KOPT-K1 (cell line): ENCODE results near the gene UNC45B.
A peak's percentile ranks its signal among the peaks of the same experiment; 100 is the strongest.
"Not testable (repeated sequence)": the region's sequence is repeated elsewhere in the genome, so short reads cannot be mapped to it uniquely, and the experiment has no call there.

ENCODE experiments used
- H3K27ac ChIP-seq: fragments of 200-600 bp; sonication (generic); 2 replicates; pipeline ENCODE4 v1.5.1; 2016; ENCODE audit warnings: antibody characterized with exemption, mild to moderate bottlenecking, low read depth, low read length; ENCODE audit not compliant: poor library complexity, severe bottlenecking
- H3K36me3 ChIP-seq: fragments of 200-600 bp; sonication (generic); 2 replicates; pipeline ENCODE4 v1.5.1; 2017; ENCODE audit warnings: antibody characterized with exemption, mild to moderate bottlenecking, low read length, moderate library complexity; ENCODE audit not compliant: insufficient read depth
- H3K9me3 ChIP-seq: fragments of 200-600 bp; sonication (generic); 2 replicates; pipeline ENCODE4 v1.5.1; 2017; ENCODE audit warnings: antibody characterized with exemption, low read length, mild to moderate bottlenecking; ENCODE audit not compliant: insufficient read depth, poor library complexity, severe bottlenecking

UNC45B gene

DNA sequence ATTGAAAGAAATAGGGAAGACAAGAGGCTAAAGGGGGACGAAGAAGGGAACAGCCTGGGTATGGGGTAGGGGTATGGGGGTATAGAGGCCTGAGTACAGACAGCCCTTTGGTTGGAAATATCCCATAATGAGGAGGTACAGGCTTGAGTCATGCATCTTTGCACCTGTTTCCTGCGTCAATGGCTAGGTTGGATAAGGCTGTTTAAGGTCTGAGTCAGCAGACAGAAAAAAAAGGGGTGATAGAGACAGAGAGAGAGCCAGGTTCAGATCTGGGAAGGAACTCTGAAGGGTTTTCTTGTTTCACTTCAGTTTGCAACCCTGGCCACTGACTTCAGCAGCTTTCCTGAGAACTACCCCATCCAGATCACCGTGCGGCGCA, 17.7 kb upstream of the UNC45B start:
- no peaks in the 10 kb centered on the region for H3K9me3 ChIP-seq
- no peak overlapping the region for H3K27ac ChIP-seq
- H3K36me3 ChIP-seq: peaks cover 59% of the 10 kb centered on the region

DNA sequence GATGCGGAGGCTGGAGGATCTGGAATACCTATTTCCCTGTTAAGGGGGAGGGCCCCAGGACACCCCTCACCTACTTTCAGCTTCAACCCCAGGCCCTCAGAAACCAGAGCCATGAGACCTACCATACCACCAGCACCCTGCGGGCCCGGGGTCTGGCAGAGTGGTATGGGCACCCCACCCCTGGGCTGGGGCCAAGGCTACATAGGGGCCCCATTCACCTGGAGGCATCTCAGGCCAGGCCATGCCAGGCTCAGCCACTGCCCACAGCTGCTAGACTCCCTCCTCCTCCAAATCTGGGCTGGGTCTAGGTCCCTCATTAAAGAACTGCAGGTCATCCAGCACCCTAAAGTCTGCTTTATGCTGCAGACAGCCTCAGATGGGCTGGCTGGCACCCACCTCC, 17.2 kb upstream of the UNC45B start:
- H3K27ac ChIP-seq: no peak overlapping the region
- H3K9me3 ChIP-seq: no peaks in the 10 kb centered on the region
- peaks cover 63% of the 10 kb centered on the region for H3K36me3 ChIP-seq

DNA sequence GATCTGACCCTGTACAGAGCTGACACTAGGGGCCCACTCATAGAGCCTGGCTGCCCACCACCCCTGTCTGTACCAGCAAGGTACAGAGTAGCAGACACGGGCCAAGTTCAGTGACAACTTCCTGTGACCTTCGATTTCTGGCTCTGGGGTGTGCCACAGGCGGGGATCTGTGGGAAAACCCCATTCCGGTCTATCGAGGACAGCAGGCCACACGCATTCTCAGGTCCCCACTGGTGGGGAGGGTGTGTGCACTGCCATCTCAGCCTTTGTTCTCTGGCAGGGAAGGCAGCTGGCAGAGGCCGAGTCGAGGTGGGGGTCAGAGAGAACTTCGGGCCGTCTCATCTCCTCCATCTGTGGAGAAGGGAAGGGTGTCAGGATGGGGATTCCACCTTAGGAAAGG, 15.5 kb upstream of the UNC45B start:
- Histone ChIP-seq H3K27ac (no peak overlapping the region), H3K36me3 (peaks cover 80% of the 10 kb centered on the region)

DNA sequence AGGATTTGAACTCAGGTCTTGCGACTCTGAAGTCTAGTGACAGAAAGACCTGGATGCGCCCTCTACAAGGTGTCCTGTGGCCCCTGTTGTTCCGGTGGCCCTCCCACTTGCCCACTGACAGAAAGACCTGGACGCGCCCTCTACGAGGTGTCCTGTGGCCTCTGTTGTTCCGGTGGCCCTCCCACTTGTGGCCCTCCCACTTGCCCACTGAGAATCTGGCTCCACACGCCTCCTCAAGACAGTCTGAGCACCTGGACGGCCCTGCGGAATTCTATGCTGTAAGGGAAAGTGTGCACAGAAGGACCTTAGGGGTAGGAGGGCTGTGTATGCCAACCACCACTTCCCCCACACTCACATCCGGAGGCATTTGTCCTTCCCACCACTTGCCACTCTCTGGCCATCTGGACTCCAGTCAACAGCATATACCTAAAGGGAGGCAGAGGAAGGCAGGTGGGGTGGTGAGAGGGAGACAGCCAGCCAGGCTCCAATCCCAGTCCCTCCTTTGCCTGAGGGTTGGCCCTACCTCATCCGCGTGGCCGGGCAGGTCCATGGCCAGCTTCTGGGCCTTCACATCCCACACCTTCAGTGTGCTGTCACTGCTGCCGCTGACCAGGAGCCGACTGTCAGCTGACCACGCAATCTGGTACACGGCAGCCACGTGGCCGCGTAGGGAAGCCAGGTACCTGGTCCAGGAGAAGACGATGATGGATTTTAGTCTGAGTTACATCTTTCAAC, 14.6 kb upstream of the UNC45B start:
- Histone ChIP-seq H3K27ac (no peak overlapping the region), H3K36me3 (peaks cover 89% of the 10 kb centered on the region), H3K9me3 (no peaks in the 10 kb centered on the region)

More for the DNA sequence above, 15.5 kb upstream of the UNC45B start:
- H3K9me3 ChIP-seq: no peaks in the 10 kb centered on the region

DNA sequence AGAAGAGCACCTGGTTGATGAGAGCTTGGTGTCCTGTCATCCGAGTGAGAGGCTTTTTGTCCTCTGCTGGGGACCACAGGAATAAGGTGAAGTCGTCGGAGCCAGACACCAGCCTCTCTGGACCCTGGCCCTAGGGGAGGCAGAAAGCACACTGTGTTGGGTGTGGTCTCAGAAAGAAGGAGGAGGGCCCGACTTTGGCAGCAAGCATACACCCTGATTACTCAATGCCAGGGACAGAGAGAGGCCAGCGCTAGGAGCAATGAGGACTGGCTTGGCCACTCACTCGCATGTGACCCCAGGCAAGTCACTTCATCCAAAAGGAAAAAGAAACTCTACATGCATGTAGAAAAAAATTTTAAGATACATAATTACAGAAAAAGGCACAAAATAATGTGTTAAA, 12.3 kb upstream of the UNC45B start:
- no peaks in the 10 kb centered on the region for H3K9me3 ChIP-seq
- H3K36me3 ChIP-seq: peaks cover 97% of the 10 kb centered on the region

DNA sequence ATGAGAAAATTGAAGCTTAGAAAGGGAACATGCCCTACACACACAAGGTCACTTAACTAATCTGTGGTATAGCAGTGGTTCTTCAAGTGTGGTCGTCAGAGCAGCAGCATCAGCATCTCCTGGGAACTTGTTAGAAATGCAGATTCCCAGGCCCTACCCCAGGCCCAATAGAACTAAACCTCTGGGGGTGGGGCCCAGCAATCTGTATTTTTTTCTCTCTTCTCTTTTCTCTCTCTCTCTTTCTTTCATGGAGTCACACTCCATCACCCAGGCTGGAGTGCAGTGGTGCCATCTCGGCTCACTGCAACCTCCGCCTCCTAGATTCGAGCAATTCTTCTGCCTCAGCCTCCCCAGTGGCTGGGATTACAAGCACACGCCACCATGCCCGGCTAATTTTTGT, 9.4 kb upstream of the UNC45B start:
- Histone ChIP-seq H3K27ac (no peak overlapping the region), H3K9me3 (no peaks in the 10 kb centered on the region), H3K36me3 (peaks cover 72% of the 10 kb centered on the region)

More for the DNA sequence above, 12.3 kb upstream of the UNC45B start:
- no peak overlapping the region for H3K27ac ChIP-seq

DNA sequence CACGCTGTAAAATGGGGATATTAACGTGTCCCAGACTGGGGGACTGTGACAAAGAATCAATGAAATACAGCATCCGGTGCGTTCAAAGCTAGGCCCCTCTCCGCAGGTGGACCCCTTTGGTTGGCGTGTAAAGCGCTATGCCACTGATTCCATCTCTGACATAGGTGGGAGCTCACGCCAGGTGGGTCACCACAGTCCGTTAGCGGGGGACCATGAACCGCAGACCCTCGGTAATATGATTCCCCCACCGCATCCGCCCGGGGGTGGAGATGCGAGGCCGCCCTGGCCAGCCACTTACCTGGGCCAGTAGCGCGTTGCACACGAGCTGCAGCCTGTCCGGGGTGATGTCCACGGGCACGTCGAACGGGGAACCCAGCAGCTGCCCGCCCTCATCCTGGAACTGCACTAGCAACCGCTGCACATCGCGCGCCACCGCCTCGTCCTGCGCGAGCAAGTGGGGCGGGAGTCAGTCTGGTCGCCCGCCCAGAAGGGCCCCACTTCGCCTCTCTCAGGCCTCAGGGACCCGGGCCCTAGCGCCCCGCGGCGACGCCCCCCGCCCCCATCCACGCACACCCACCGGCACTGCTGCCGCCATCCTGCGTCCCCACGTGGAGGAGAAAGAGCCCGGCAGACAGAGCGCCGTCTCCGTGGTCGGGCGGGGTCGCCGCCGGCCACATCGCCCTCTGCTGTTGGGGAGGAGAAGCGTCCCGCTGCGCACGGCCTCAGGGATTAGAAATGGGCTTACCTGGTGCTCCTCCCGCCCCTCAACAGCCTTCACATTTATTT, 5.7 kb upstream of the UNC45B start, which contains the start of gene NLE1:
TSS of gene NLE1 (minus strand) at position 623 of the 786 bp plus-strand sequence. CDS start at position 595, 28 bp downstream.
- H3K36me3 ChIP-seq: peaks cover 35% of the 10 kb centered on the region
- no peaks in the 10 kb centered on the region for H3K9me3 ChIP-seq
- peak within 1 kb of the TSS; percentile 80 for H3K27ac ChIP-seq

DNA sequence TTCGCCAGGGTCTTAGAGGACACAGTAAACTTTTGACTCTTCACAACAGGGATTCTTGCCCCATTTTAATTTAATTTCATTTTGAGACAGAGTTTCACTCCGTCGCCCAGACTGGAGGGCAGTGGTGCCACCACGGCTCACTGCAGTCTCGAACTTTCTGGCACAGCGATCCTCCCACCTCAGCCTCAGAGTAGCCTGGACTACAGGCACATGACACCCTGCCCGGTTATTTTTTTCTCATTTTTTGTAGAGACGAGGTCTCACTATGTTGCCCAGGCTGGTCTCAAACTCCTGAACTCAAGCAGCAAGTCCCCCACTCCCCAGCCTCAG, 5.2 kb upstream of the UNC45B start:
- Histone ChIP-seq H3K36me3 (peaks cover 30% of the 10 kb centered on the region), H3K27ac (no peak overlapping the region), H3K9me3 (no peaks in the 10 kb centered on the region)

DNA sequence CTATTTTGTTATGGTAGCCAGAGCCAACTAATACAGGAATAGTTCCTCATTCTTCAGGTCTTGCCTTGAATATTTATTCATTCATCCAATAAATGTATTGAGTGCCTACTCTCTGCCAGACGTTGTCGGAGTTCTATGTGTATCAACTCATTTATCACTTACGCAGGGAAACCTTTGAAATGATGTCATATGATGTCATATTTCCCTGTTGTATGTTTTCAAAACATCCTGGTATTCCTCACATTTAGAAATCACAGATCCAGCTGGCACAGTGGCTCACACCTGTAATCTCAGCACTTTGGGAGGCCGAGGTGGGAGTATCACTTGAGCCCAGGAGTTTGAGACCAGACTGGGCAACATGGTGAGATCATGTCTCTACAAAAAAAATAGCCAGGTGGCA, 2.8 kb upstream of the UNC45B start:
- H3K27ac ChIP-seq: no peak overlapping the region
- no peaks in the 10 kb centered on the region for H3K9me3 ChIP-seq
- peaks cover 6% of the 10 kb centered on the region for H3K36me3 ChIP-seq

DNA sequence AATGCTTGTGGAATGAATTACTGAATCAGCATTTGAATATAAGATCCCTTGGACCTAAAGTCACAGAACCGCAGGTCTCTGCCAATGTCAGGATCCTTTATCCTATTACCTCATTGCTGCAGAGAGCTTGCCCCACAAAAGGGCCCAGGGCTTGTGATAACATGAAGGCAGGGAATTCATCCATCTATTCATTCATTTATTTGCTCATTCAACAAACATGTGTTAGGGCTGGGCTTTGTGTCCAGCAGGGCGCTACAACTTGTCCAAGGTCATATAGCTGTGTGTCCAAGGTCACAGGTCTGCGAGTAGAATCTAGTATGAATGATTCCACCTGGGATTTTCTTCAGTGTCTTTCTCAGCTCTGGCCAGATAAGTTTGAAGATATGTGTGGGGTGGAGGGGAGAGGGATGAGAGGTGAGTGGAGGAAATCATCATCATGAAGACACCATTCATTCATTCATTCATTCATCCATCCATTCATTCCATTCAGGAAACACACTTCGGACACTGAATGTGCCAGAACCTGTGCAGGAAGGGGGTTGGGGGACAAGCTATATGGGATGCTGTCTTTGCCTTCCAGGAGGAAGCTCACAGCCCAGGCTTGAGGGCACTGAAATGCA, 1.3 kb upstream of the UNC45B start:
- Histone ChIP-seq H3K36me3 (no peaks in the 10 kb centered on the region), H3K27ac (no peak overlapping the region)

DNA sequence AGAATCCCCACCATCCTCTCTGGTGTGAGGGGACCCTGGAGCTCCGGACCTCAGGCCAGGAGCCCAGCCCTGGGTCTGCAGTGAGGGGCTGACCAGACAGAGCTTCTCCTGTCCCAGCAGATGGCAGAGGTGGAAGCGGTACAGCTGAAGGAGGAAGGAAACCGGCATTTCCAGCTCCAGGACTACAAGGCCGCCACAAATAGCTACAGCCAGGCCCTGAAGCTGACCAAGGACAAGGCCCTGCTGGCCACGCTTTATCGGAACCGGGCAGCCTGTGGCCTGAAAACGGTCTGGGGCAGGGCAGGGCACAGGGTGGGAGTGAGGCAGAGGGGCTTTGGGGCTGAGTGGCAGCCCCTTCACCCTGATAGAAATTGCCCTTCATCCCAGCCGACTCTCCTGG, 527 bp downstream of the UNC45B start:
- Histone ChIP-seq H3K27ac (no peak overlapping the region), H3K9me3 (no peaks in the 10 kb centered on the region), H3K36me3 (no peaks in the 10 kb centered on the region)

More for the DNA sequence above, 1.3 kb upstream of the UNC45B start:
- no peaks in the 10 kb centered on the region for H3K9me3 ChIP-seq

DNA sequence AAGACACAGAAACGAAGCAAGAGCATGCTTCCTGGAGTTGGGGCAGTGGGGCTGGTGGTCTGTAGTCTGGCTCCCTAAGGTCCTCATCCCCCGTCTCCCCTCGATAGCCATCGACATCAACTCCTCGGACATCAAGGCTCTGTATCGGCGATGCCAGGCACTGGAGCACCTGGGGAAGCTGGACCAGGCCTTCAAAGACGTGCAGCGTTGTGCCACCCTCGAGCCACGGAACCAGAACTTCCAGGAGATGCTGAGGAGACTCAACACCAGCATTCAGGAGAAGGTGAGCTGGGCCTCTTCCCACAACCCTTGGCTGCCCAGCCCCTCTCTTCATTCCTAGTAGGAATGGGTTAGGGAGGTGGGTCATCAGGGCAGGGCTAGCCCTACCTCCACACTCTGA, 2.3 kb downstream of the UNC45B start:
- no peak overlapping the region for H3K27ac ChIP-seq
- H3K9me3 ChIP-seq: no peaks in the 10 kb centered on the region

DNA sequence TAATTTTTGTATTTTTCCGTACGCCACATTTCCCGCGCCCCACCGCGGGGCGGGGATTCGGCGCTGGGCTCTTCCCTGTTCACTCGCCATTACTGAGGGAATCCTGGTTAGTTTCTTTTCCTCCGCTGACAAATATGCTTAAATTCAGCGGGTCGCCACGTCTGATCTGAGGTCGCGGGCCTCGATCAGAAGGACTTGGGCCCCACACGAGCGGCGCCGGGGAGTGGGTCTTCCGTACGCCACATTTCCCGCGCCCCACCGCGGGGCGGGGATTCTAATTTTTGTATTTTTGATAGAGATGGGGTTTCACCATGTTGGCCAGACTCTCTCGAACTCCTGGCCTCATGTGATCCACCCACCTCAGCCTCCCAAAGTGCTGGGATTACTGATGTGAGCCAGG, 3.5 kb downstream of the UNC45B start:
- H3K27ac ChIP-seq, H3K36me3 ChIP-seq, H3K9me3 ChIP-seq: not testable (repeated sequence)

More for the DNA sequence above, 2.3 kb downstream of the UNC45B start:
- H3K36me3 ChIP-seq: no peaks in the 10 kb centered on the region

DNA sequence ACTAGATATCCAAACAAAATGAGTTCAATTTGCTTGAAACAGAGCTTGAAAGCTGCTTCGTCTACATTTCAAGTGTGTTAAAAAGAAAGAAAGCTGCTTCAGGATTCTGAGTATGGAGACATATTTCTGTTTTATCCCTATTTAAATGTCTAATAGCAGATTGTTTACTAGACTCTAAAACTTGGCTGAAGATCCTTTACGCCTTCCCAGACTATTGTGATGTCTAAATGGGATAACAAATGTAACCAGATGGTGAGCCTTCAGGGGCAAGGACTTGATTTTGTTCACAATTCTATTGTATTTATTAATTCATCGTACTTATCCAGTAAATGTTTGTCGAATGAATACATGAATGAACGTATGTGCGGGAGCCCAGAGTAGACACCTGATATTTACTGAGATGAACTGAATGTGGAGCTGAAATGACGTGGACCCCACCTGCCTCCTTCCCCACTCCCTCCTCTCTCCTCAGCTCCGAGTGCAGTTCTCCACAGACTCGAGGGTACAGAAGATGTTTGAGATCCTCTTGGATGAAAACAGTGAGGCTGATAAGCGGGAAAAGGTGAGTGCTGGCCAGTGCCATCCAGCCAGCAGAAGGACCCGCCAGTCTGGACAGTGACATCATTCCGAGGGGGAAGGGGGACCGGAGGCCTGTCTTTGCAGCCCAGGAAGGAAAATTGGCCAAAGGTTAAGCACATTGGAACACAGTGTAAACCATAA, 5.0 kb downstream of the UNC45B start:
- no peaks in the 10 kb centered on the region for H3K9me3 ChIP-seq
- H3K36me3 ChIP-seq: no peaks in the 10 kb centered on the region
- no peak overlapping the region for H3K27ac ChIP-seq
